Sigmoid colon (tissue), 7 donors: ENCODE data around the gene PSEN1. TPM values are rescaled to one million over a fixed set of nuclear protein-coding genes. Genes with fewer than 3 reads are reported as not detected.

Source experiments
- DNase-seq: peaks from one replicate; pipeline ENCODE4 v3.0.0-alpha.2; 2019
- H3K27ac ChIP-seq, 4 donors: fragments of 200-600 bp; sonication (generic); one replicate each; pipeline ENCODE4 v1.5.1; 2016 to 2019; ENCODE audit warnings: mild to moderate bottlenecking in 1 of 4
- H3K27me3 ChIP-seq, 3 donors: fragments of 200-600 bp; sonication (generic); one replicate each; pipeline ENCODE4 v1.5.1; 2019; ENCODE audit warnings: mild to moderate bottlenecking in 1 of 3
- H3K36me3 ChIP-seq, 4 donors: fragments of 200-600 bp; sonication (generic); one replicate each; pipeline ENCODE4 v1.5.1; 2016 to 2019
- H3K4me1 ChIP-seq, 4 donors: fragments of 200-600 bp; sonication (generic); one replicate each; pipeline ENCODE4 v1.5.1; 2017 to 2019
- H3K4me3 ChIP-seq, 4 donors: fragments of 200-600 bp; sonication (generic); one replicate each; pipeline ENCODE4 v1.5.1; 2017 to 2019; ENCODE audit warnings: mild to moderate bottlenecking in 2 of 4, moderate library complexity in 1 of 4
- H3K9me3 ChIP-seq, 4 donors: fragments of 200-600 bp in 3 of 4; sonication (generic) in 3 of 4; one replicate each; pipeline versions ENCODE4 v1.5.1 to v1.6.1; 2013 to 2019
- CTCF ChIP-seq, 4 experiments: fragments of 450-650 bp in 3 of 4; fragments of 200-600 bp in 1 of 4; IDR thresholded peaks; one replicate each; pipeline ENCODE4 v1.5.1; 2016 to 2019; ENCODE audit warnings: antibody characterized with exemption in 4 of 4, mild to moderate bottlenecking in 3 of 4, moderate library complexity in 2 of 4
- EP300 ChIP-seq, 4 donors: sonication (generic); formaldehyde crosslinking; IDR thresholded peaks; one replicate each; pipeline ENCODE4 v1.6.1; 2017; ENCODE audit warnings: antibody characterized with exemption in 4 of 4
- POLR2A ChIP-seq, 2 donors: fragments of 450-650 bp; IDR thresholded peaks; one replicate each; pipeline ENCODE4 v1.6.1; 2016; ENCODE audit warnings: antibody characterized with exemption in 2 of 2, mild to moderate bottlenecking in 2 of 2, moderate library complexity in 2 of 2
- POLR2AphosphoS5 ChIP-seq, 4 donors: sonication (generic); formaldehyde crosslinking; IDR thresholded peaks; one replicate each; pipeline ENCODE4 v1.6.1; 2017; ENCODE audit warnings: antibody characterized with exemption in 4 of 4
- WGBS, 2 donors: extraction: QIAGEN DNeasy Blood & Tissue Kit; methylation state at CpG; one replicate each; pipeline ENCODE4 v1.1.7; 2013; 5-methylcytosine and 5-hydroxymethylcytosine counted together
- intact Hi-C: fragments of 100-400 bp; cut with DNase I; formaldehyde crosslinking; loops from one replicate; pipeline ENCODE4 v1.15.1; 2023
- polyA plus RNA-seq, 3 donors: library from polyadenylated mRNA; stranded (reverse); fragments of 200-250 nt; gene quantifications; one replicate each; pipeline ENCODE4 v1.2.3, GENCODE V29; 2013
- total RNA-seq, 4 donors: library from RNA; depleted of rRNA; stranded (reverse); fragments of >200 nt; gene quantifications; one replicate each; pipeline ENCODE4 v1.1.0, GENCODE V29; 2016
- donor health status: healthy with polysubstance abuse.
- donor health status: Bipolar disorder and iron deficiency.
- donor health status: healthy.

PSEN1 gene
- total and polyA plus RNA-seq, 7 donors: 11.4 to 53.5 (median 46.0) TPM

- Histone ChIP-seq H3K27ac (peak overlapping the region; percentile 39 to 82 (median 66)), H3K9me3 (no peaks in the 10 kb centered on the region), H3K27me3 (peaks cover 7 to 35% (median 11%) of the 10 kb centered on the region in 3 donors), H3K4me3 (peak overlapping the region; percentile 34 to 57 (median 49)), H3K4me1 (peaks cover 0 to 65% (median 54%) of the 10 kb centered on the region in 4 donors), H3K36me3 (peaks cover 0 to 2% (median 0%) of the 10 kb centered on the region in 4 donors)
- peak; percentile 88 for DNase-seq
- 32 to 60% methylated on average over 48 of the region's 48 CpGs for WGBS, 2 donors
- intact Hi-C loops: no loop called here
- TF ChIP-seq EP300 (IDR thresholded peaks at IDR 0.05) (no peak), POLR2AphosphoS5 (IDR thresholded peaks at IDR 0.05) (peak in 1 of 4 donors; percentile 51)
Measured at GRCh38 chr14:73239393-73240241, 103.3 kb downstream of the PSEN1 start.

- H3K4me1 ChIP-seq: peaks cover 0 to 61% (median 61%) of the 10 kb centered on the region in 4 donors
- peaks cover 11 to 42% (median 14%) of the 10 kb centered on the region in 3 donors for H3K27me3 ChIP-seq
- WGBS, 2 donors: 59 to 70% methylated on average over 10 of the region's 10 CpGs
- intact Hi-C loops: no loop called here
- H3K27ac ChIP-seq: peak overlapping the region; percentile 5 to 82 (median 60)
- no peaks in the 10 kb centered on the region for H3K9me3 ChIP-seq
- peak; percentile 66 for DNase-seq
- no peak overlapping the region for H3K4me3 ChIP-seq
- no peak for TF ChIP-seq POLR2A (IDR thresholded peaks at IDR 0.05)
- TF ChIP-seq POLR2AphosphoS5 (IDR thresholded peaks at IDR 0.05): no peak
- no peak for TF ChIP-seq EP300 (IDR thresholded peaks at IDR 0.05)
- no peak for TF ChIP-seq CTCF (IDR thresholded peaks at IDR 0.05)
- peaks cover 0 to 4% (median 0%) of the 10 kb centered on the region in 4 donors for H3K36me3 ChIP-seq
Measured at GRCh38 chr14:73240816-73241480, 104.6 kb downstream of the PSEN1 start.

GRCh38 chr14:73241481-73242165 lies 105.3 kb downstream of the PSEN1 start:
- peaks cover 0 to 64% (median 62%) of the 10 kb centered on the region in 4 donors for H3K4me1 ChIP-seq
- WGBS, 2 donors: 59 to 80% methylated on average over 19 of the region's 19 CpGs
- peak; percentile 61 for DNase-seq
- H3K36me3 ChIP-seq: peaks cover 0 to 4% (median 0%) of the 10 kb centered on the region in 4 donors
- no peaks in the 10 kb centered on the region for H3K9me3 ChIP-seq
- peak overlapping the region; percentile 37 to 82 (median 60) for H3K27ac ChIP-seq
- no peak for TF ChIP-seq EP300 (IDR thresholded peaks at IDR 0.05)
- no peak overlapping the region for H3K4me3 ChIP-seq
- H3K27me3 ChIP-seq: peaks cover 11 to 46% (median 14%) of the 10 kb centered on the region in 3 donors
- intact Hi-C loops: no loop called here

- peaks cover 0 to 4% (median 0%) of the 10 kb centered on the region in 4 donors for H3K36me3 ChIP-seq
- peak overlapping the region in 3 of 4 donors; percentile 7 to 22 (median 19) for H3K4me3 ChIP-seq
- WGBS, 2 donors: 68 to 79% methylated on average over 6 of the region's 6 CpGs
- H3K27ac ChIP-seq: peak overlapping the region; percentile 37 to 82 (median 60)
- intact Hi-C loops: no loop called here
- peak in 1 of 4 donors; percentile 21 for TF ChIP-seq EP300 (IDR thresholded peaks at IDR 0.05)
- TF ChIP-seq POLR2AphosphoS5 (IDR thresholded peaks at IDR 0.05): peak in 2 of 4 donors; percentile 31 to 52
- TF ChIP-seq POLR2A (IDR thresholded peaks at IDR 0.05): no peak
- H3K9me3 ChIP-seq: no peaks in the 10 kb centered on the region
- H3K27me3 ChIP-seq: peaks cover 8 to 40% (median 11%) of the 10 kb centered on the region in 3 donors
- peaks cover 0 to 59% (median 57%) of the 10 kb centered on the region in 4 donors for H3K4me1 ChIP-seq
- no peak for DNase-seq
Measured at GRCh38 chr14:73242357-73242901, 106.1 kb downstream of the PSEN1 start.

- H3K36me3 ChIP-seq: peaks cover 0 to 4% (median 0%) of the 10 kb centered on the region in 4 donors
- no peak for DNase-seq
- peaks cover 0 to 50% (median 47%) of the 10 kb centered on the region in 4 donors for H3K4me1 ChIP-seq
- H3K27ac ChIP-seq: peak overlapping the region; percentile 37 to 82 (median 60)
- no peak for TF ChIP-seq POLR2A (IDR thresholded peaks at IDR 0.05)
- no peak for TF ChIP-seq EP300 (IDR thresholded peaks at IDR 0.05)
- TF ChIP-seq POLR2AphosphoS5 (IDR thresholded peaks at IDR 0.05): no peak
- TF ChIP-seq CTCF (IDR thresholded peaks at IDR 0.05): no peak
- intact Hi-C loops: no loop called here
- H3K4me3 ChIP-seq: no peak overlapping the region
- H3K9me3 ChIP-seq: no peaks in the 10 kb centered on the region
- 46 to 82% methylated on average over 3 of the region's 3 CpGs for WGBS, 2 donors
- H3K27me3 ChIP-seq: peaks cover 0 to 31% (median 7%) of the 10 kb centered on the region in 3 donors
Measured at GRCh38 chr14:73243341-73243740, 107.0 kb downstream of the PSEN1 start.
